Left ventricle myocardium inferior (tissue), 1 donor: ENCODE results near the gene ARHGAP12. TPM values are rescaled to one million over a fixed set of nuclear protein-coding genes. Genes with fewer than 3 reads are reported as not detected.
A peak's percentile ranks its signal among the peaks of the same experiment; 100 is the strongest.

Experiments used
- DNase-seq: peaks from one replicate; pipeline ENCODE4 v3.0.0-alpha.2; 2020
- H3K27ac ChIP-seq: fragments of 200-600 bp; replicated peaks from 2 replicates; pipeline ENCODE4 v1.8.0; 2021
- H3K27me3 ChIP-seq: fragments of 200-600 bp; 2 replicates; pipeline ENCODE4 v1.8.0; 2021; ENCODE audit warnings: low read depth
- H3K36me3 ChIP-seq: fragments of 200-600 bp; 2 replicates; pipeline ENCODE4 v1.8.0; 2021
- H3K4me1 ChIP-seq: fragments of 200-600 bp; 2 replicates; pipeline ENCODE4 v1.8.0; 2021
- H3K4me3 ChIP-seq: fragments of 200-600 bp; 2 replicates; pipeline ENCODE4 v1.8.0; 2021; ENCODE audit warnings: mild to moderate bottlenecking, moderate library complexity
- H3K9me3 ChIP-seq: fragments of 200-600 bp; replicated peaks from 2 replicates; pipeline ENCODE4 v1.8.0; 2021
- intact Hi-C: fragments of 100-400 bp; cut with micrococcal nuclease; formaldehyde crosslinking; loops from one replicate; pipeline ENCODE4 v1.11.0; 2022
- long read RNA-seq: library from polyadenylated mRNA; unstranded; transcript quantifications from one replicate; pipeline ENCODE4 v2.0.0, GENCODE V29; 2021
- total RNA-seq: library from RNA; stranded (reverse); fragmentation: NEBNext Ultra II Directional; extraction: Animal tissue kit (Norgen Biotek cat#: 25700); gene quantifications from one replicate; pipeline ENCODE4 v1.2.1, GENCODE V29; 2021
- TF ChIP-seq, protein P1 (sequence below): fragments of 200-600 bp; IDR thresholded peaks from 2 replicates; pipeline ENCODE4 v1.8.0; 2021; ENCODE audit warnings: antibody characterized with exemption, mild to moderate bottlenecking, borderline replicate concordance
- donor health status: DM: no; HTN: yes; CAD: no; lungs with severe emphysema.

The ARHGAP12 gene, protein sequence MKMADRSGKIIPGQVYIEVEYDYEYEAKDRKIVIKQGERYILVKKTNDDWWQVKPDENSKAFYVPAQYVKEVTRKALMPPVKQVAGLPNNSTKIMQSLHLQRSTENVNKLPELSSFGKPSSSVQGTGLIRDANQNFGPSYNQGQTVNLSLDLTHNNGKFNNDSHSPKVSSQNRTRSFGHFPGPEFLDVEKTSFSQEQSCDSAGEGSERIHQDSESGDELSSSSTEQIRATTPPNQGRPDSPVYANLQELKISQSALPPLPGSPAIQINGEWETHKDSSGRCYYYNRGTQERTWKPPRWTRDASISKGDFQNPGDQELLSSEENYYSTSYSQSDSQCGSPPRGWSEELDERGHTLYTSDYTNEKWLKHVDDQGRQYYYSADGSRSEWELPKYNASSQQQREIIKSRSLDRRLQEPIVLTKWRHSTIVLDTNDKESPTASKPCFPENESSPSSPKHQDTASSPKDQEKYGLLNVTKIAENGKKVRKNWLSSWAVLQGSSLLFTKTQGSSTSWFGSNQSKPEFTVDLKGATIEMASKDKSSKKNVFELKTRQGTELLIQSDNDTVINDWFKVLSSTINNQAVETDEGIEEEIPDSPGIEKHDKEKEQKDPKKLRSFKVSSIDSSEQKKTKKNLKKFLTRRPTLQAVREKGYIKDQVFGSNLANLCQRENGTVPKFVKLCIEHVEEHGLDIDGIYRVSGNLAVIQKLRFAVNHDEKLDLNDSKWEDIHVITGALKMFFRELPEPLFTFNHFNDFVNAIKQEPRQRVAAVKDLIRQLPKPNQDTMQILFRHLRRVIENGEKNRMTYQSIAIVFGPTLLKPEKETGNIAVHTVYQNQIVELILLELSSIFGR
- 22.1 TPM for total RNA-seq
- long read RNA-seq, full-length matches to known transcripts, result 10 of 17 reads
- long read RNA-seq, partial matches to known transcripts, result 2 of 17 reads
- long read RNA-seq, other reads (novel, unspliced or antisense), result 5 of 17 reads

DNA sequence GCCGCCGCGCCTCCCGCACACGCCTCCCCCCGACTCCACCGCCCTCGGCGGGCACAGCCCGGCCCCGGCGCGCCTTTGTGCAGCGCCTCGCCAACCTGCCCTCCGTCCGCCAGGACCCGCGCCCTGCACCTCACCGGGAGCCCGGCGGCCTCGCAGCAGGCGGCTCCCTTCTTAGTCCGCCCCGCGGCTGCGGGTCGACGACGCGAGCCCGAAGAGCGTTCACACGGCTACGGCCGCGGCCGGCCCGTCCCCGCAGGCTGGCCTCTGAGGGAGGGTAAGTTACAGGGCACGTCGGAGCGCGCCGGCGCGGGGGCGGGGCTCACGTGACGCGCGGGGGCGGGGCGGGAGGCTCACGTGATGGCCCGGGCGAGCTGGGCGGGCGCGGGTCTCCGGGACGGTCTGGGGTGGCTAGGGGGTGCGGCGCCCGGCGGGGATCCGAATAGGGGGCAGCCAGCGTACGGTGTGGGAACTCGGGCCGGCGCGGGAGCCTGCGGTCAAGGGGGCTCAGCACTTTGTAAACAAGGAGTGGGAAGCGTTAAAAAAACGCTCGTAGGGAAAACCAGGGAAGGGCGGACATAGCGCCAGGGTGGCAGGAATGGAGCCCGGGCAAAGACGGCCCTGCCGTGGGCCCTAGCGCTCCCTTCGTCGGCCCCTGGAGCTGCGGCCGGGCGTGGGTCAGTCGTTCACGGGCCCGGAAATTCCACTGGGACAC is at the start of gene ARHGAP12:
TSS of gene ARHGAP12 (minus strand) at position 283 of the 712 bp plus-strand sequence. CDS start 19,976 bp downstream, outside the sequence.
- peaks cover 50% of the 10 kb centered on the region for H3K4me1 ChIP-seq
- H3K4me3 ChIP-seq, result peak within 1 kb of the TSS; percentile 83
- TF ChIP-seq, protein P1, sequence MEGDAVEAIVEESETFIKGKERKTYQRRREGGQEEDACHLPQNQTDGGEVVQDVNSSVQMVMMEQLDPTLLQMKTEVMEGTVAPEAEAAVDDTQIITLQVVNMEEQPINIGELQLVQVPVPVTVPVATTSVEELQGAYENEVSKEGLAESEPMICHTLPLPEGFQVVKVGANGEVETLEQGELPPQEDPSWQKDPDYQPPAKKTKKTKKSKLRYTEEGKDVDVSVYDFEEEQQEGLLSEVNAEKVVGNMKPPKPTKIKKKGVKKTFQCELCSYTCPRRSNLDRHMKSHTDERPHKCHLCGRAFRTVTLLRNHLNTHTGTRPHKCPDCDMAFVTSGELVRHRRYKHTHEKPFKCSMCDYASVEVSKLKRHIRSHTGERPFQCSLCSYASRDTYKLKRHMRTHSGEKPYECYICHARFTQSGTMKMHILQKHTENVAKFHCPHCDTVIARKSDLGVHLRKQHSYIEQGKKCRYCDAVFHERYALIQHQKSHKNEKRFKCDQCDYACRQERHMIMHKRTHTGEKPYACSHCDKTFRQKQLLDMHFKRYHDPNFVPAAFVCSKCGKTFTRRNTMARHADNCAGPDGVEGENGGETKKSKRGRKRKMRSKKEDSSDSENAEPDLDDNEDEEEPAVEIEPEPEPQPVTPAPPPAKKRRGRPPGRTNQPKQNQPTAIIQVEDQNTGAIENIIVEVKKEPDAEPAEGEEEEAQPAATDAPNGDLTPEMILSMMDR, result no peak
- peak within 1 kb of the TSS; percentile 98 for H3K27ac ChIP-seq
- DNase-seq, result peak; percentile 93
- H3K27me3 ChIP-seq, result no peaks in the 10 kb centered on the region
- H3K36me3 ChIP-seq, result no peaks in the 10 kb centered on the region
- intact Hi-C loops, result no loop called here
- H3K9me3 ChIP-seq, result no peaks in the 10 kb centered on the region

DNA sequence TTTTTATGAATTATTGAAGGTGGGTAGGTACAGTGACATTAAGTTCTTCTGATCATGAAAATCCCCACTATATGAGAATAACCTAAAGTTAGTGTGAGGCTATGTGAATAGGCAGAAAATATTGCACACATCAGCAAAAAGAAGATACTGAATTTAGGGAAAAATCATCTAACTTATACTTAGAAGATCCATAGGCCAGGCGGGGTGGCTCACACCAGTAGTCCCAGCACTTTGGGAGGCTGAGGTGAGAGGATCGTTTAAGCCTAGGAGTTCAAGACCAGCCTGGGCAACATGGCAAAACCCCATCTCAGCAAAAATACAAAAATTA is 49.5 kb upstream of the ARHGAP12 start:
- H3K9me3 ChIP-seq, result no peaks in the 10 kb centered on the region
- intact Hi-C loops, result no loop called here
- no peak for DNase-seq
- no peaks in the 10 kb centered on the region for H3K4me1 ChIP-seq
- no peak overlapping the region for H3K4me3 ChIP-seq
- no peaks in the 10 kb centered on the region for H3K27me3 ChIP-seq
- TF ChIP-seq, protein P1, result no peak
- no peak overlapping the region for H3K27ac ChIP-seq
- no peaks in the 10 kb centered on the region for H3K36me3 ChIP-seq

DNA sequence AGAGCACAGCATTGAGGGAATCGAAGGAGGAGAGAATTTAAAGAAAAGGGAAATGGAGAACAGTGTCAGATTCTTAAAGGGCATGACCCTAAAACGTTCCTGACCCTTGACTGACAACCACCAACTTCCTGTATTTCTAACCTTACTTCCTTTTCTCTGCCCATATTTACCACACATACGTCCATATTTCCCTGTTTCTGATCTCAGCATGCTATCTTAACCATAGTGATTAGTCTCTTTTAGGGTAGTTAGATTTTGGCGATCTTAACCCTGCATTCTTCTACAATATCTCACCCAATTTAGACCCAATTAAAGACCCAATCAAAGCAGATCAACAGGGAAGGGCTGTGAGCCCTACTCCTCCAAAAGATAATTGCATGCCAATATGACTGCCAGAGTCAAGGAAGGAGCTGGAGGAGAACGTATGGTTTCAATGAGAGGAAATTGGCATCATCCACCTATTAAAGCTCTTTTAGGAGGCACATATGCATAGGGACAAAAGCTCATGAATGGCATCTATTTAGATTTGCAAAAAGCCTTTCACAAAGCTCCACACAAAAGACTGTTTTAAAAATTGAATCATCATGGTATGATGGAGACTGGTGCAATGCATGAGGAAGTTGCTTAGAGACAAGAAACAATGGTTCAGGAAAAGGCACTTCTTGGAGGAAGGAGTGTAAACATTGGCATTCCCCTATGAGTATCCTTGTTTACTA is 49.0 kb upstream of the ARHGAP12 start:
- Histone ChIP-seq H3K4me3 (no peak overlapping the region), H3K27ac (no peak overlapping the region), H3K4me1 (no peaks in the 10 kb centered on the region), H3K27me3 (no peaks in the 10 kb centered on the region), H3K36me3 (no peaks in the 10 kb centered on the region), H3K9me3 (no peaks in the 10 kb centered on the region)
- TF ChIP-seq, protein P1, result no peak
- intact Hi-C loops, result no loop called here
- no peak for DNase-seq

DNA sequence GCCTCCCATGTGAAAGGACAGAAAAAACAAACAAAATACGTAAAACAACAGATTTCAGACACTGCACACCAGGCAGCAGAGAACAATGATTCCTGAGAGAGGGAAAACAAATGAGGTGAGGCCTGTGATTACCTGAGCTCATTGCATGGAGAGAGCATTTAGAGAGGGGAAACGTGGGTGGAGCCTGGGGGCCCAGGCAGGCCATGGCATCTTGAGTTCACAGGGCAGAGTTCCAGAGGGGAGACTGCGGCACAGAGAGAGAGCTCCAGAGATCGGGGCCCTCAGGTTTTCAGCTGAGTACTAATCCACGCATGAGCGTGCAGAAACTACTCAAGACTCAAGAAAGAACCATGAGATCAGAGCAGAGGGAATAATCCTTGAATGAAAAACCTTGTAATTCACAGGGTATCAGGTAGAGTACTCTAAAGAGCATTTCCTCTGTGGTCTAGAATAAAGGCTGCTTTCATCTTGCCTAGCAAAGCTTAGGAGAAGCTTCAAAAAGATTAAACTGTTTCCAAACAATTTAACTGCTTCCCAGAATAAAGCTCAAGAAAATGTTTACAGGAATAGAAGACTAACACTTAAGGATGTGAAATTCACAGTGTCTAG is 46.6 kb upstream of the ARHGAP12 start:
- H3K4me1 ChIP-seq, result no peaks in the 10 kb centered on the region
- H3K27me3 ChIP-seq, result no peaks in the 10 kb centered on the region
- intact Hi-C loops, result no loop called here
- H3K4me3 ChIP-seq, result no peak overlapping the region
- TF ChIP-seq, protein P1, result no peak
- H3K36me3 ChIP-seq, result no peaks in the 10 kb centered on the region
- no peak for DNase-seq
- H3K27ac ChIP-seq, result no peak overlapping the region
- H3K9me3 ChIP-seq, result no peaks in the 10 kb centered on the region
